ENCODE measurements around the gene PPT2.

The PPT2 gene

DNA sequence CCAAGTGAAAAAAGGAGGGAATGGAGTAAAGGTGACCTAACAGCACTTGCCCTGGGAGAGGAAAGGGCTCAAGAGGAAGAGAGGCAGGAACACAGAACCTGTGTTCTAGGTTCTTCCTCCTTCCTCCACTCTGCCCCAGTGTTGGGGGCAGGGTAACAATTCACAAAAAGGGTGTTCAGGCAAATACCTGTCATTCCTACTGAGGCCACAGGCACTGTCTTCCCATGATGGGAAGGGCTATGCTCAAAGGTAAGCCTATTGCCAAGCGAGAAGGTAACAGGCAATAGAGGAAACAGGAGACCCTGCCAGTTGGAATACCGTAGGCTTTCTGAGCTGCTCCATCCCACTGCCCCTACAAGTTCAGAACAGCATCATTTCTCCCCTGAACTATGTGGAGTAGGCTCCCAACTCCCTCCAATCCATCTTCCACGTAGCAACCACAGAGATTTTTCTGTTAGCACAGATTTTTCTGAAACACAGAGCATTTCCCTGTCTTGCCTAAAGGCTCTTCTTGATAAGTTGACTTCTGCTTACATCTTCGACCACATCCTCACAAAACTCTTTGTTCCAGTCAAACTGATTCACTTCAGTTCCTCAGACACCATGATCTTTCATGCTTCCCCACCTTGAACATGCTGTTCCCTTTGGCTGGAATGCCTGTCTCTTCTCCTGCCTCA, 19.2 kb downstream of the PPT2 start:
- Histone ChIP-seq H3K4me3 (ENCODE audit: low read length) (no peak overlapping the region), H4K20me1 (ENCODE audit: insufficient read depth, low read length) (no peaks in the 10 kb centered on the region), H3K79me2 (ENCODE audit: low read length) (peaks cover 9% of the 10 kb centered on the region; the same call in 1 of the 2 replicates), H3K9me3 (replicated peaks; ENCODE audit: insufficient read depth, low read length) (no peaks in the 10 kb centered on the region), H3K4me2 (ENCODE audit: low read depth, low read length) (no peak overlapping the region), H3F3A (ENCODE audit: insufficient read depth, low read length) (peaks cover 19% of the 10 kb centered on the region), H3K27ac (ENCODE audit: low read length) (no peak overlapping the region), H3K27me3 (replicated peaks; ENCODE audit: insufficient read depth, low read length) (no peaks in the 10 kb centered on the region), H2AFZ (ENCODE audit: low read length) (no peak overlapping the region), H3K36me3 (replicated peaks; ENCODE audit: insufficient read depth, low read length) (no peaks in the 10 kb centered on the region), H3K9ac (ENCODE audit: low read length) (no peak overlapping the region), H3K4me1 (ENCODE audit: low read length) (peaks cover 16% of the 10 kb centered on the region), H3K9me2 (replicated peaks; ENCODE audit: insufficient read depth, low read length) (no peaks in the 10 kb centered on the region)
- DNase-seq: no peak
- TF ChIP-seq, protein P1, sequence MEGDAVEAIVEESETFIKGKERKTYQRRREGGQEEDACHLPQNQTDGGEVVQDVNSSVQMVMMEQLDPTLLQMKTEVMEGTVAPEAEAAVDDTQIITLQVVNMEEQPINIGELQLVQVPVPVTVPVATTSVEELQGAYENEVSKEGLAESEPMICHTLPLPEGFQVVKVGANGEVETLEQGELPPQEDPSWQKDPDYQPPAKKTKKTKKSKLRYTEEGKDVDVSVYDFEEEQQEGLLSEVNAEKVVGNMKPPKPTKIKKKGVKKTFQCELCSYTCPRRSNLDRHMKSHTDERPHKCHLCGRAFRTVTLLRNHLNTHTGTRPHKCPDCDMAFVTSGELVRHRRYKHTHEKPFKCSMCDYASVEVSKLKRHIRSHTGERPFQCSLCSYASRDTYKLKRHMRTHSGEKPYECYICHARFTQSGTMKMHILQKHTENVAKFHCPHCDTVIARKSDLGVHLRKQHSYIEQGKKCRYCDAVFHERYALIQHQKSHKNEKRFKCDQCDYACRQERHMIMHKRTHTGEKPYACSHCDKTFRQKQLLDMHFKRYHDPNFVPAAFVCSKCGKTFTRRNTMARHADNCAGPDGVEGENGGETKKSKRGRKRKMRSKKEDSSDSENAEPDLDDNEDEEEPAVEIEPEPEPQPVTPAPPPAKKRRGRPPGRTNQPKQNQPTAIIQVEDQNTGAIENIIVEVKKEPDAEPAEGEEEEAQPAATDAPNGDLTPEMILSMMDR (IDR thresholded peaks at IDR 0.05; ENCODE audit: low read length): no peak
- TF ChIP-seq EZH2 (optimal IDR thresholded peaks at IDR 0.05; ENCODE audit: low read depth, low read length) (no peak), EZH2phosphoT487 (IDR thresholded peaks at IDR 0.05; ENCODE audit: low read length) (no peak)

DNA sequence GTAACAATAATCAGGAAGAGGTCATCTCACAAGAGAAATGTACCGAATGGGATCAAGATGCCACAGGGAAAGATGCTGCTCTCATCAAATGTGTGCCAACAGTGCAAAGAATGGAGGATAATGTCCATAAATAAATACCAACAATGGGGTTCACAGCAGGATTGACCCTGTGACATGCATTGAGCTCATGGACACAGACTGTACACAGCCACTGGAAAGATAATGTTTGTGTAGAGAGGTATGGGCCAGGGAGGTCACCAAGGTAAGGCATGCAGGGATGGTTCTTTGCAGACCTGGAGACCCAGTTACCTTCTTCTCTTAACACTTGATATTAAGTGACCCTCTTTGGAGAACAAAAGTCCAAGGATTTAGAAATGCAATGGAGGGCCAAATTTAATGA, 20.5 kb downstream of the PPT2 start:
- Histone ChIP-seq H3K27me3 (replicated peaks; ENCODE audit: insufficient read depth, low read length) (no peaks in the 10 kb centered on the region), H3K4me3 (ENCODE audit: low read length) (no peak overlapping the region), H3K27ac (ENCODE audit: low read length) (no peak overlapping the region), H3K4me2 (ENCODE audit: low read depth, low read length) (no peak overlapping the region), H3F3A (ENCODE audit: insufficient read depth, low read length) (peaks cover 19% of the 10 kb centered on the region), H3K79me2 (ENCODE audit: low read length) (peaks cover 17% of the 10 kb centered on the region), H4K20me1 (ENCODE audit: insufficient read depth, low read length) (no peaks in the 10 kb centered on the region), H3K9me2 (replicated peaks; ENCODE audit: insufficient read depth, low read length) (no peaks in the 10 kb centered on the region), H2AFZ (ENCODE audit: low read length) (no peak overlapping the region), H3K9me3 (replicated peaks; ENCODE audit: insufficient read depth, low read length) (no peaks in the 10 kb centered on the region), H3K36me3 (replicated peaks; ENCODE audit: insufficient read depth, low read length) (no peaks in the 10 kb centered on the region), H3K9ac (ENCODE audit: low read length) (no peak overlapping the region), H3K4me1 (ENCODE audit: low read length) (peaks cover 21% of the 10 kb centered on the region)
- DNase-seq: no peak
- TF ChIP-seq EZH2 (optimal IDR thresholded peaks at IDR 0.05; ENCODE audit: low read depth, low read length) (no peak), EZH2phosphoT487 (IDR thresholded peaks at IDR 0.05; ENCODE audit: low read length) (no peak)
- TF ChIP-seq, protein P1 (IDR thresholded peaks at IDR 0.05; ENCODE audit: low read length): no peak

DNA sequence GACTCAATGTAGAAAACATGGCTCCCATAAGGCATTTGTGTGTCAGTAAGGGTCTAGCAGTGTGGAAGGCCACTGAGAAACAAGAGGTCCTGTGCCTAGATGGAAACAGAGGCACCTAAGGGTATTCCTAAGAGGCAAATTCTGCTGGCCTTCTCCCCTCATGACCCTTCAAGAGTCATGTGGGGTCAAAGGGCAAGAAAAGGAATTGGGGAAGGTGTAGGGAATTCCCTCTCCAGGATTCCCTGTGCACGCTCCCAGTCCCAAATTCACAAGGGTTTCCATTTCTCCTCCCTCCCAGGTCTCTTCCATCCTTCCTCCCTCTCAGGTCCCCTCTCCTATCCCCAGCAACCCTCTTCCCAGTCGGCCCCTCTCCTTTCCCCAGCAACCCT, 21.4 kb downstream of the PPT2 start:
- H3K27ac ChIP-seq (ENCODE audit: low read length): no peak overlapping the region
- peaks cover 19% of the 10 kb centered on the region for H3F3A ChIP-seq (ENCODE audit: insufficient read depth, low read length)
- H3K4me1 ChIP-seq (ENCODE audit: low read length): peaks cover 21% of the 10 kb centered on the region

More for the DNA sequence above, 21.4 kb downstream of the PPT2 start:
- peak overlapping the region; percentile 90 for H3K4me3 ChIP-seq (ENCODE audit: low read length)
- no peaks in the 10 kb centered on the region for H4K20me1 ChIP-seq (ENCODE audit: insufficient read depth, low read length)
- no peak for DNase-seq
- H3K4me2 ChIP-seq (ENCODE audit: low read depth, low read length): peak overlapping the region; percentile 97
- no peaks in the 10 kb centered on the region for H3K27me3 ChIP-seq (replicated peaks; ENCODE audit: insufficient read depth, low read length)
- peak overlapping the region; percentile 83 for H3K9ac ChIP-seq (ENCODE audit: low read length)
- no peaks in the 10 kb centered on the region for H3K9me2 ChIP-seq (replicated peaks; ENCODE audit: insufficient read depth, low read length)
- H3K79me2 ChIP-seq (ENCODE audit: low read length): peaks cover 17% of the 10 kb centered on the region
- H3K36me3 ChIP-seq (replicated peaks; ENCODE audit: insufficient read depth, low read length): no peaks in the 10 kb centered on the region
- H2AFZ ChIP-seq (ENCODE audit: low read length): peak overlapping the region; percentile 96
- no peaks in the 10 kb centered on the region for H3K9me3 ChIP-seq (replicated peaks; ENCODE audit: insufficient read depth, low read length)
- TF ChIP-seq, protein P1 (IDR thresholded peaks at IDR 0.05; ENCODE audit: low read length): no peak
- no peak for TF ChIP-seq EZH2phosphoT487 (IDR thresholded peaks at IDR 0.05; ENCODE audit: low read length)
- no peak for TF ChIP-seq EZH2 (optimal IDR thresholded peaks at IDR 0.05; ENCODE audit: low read depth, low read length)
